Effector CD8-positive, alpha-beta T cell (primary cell): ENCODE data around the gene CYP3A7.
"Not testable (repeated sequence)": the region's sequence is repeated elsewhere in the genome, so short reads cannot be mapped to it uniquely, and the experiment has no call there.

Experiments
- DNase-seq: peaks from one replicate; lab custom pipeline; 2025; lab: John Stamatoyannopoulos, UW
- total RNA-seq, 4 experiments: gene quantifications; one replicate each; lab custom pipeline; 2026; lab: John Stamatoyannopoulos, UW

CYP3A7 gene
- 0 reads per million in 4 experiments for total RNA-seq

DNA sequence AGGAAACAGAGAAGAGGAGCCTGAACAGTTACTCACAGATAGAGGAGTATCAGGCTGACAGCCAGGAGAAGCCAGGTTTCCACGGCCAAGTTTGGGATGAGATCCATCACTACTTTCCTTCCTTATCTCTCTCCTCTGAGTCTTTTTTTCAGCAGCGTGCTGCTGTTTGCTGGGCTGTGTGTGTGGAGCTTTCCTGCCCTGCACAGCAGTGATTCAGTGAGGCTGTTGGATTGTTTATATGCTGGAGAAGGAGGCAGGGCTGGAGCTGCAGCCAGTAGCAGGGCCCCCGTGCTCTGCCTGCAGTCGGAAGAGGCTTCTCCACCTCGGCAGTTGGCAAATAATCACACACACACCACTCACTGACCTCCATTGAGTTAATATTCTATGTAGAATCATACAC, at the start of gene CYP3A7:
Gene CYP3A7 (minus strand): TSS at position 210 of the 400 bp plus-strand sequence. CDS start 103 bp downstream, at position 107.
- no peak for DNase-seq

DNA sequence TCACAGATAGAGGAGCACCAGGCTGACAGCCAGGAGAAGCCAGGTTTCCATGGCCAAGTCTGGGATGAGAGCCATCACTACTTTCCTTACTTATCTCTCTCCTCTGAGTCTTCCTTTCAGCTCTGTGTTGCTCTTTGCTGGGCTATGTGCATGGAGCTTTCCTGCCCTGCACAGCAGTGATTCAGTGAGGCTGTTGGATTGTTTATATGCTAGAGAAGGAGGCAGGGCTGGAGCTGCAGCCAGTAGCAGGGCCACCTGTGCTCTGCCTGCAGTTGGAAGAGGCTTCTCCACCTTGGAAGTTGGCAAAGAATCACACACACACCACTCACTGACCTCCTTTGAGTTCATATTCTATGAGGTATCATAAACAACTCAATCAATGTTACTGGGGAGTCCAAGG, 49.0 kb upstream of the CYP3A7 start, which contains the start of gene CYP3A4:
Gene CYP3A4 (minus strand): TSS at position 178 of the 400 bp plus-strand sequence. CDS start 103 bp downstream, at position 75.
- no peak for DNase-seq

- DNase-seq: no peak
Observed at GRCh38 chr7:99782012-99782953, 47.3 kb upstream of the CYP3A7 start.

DNA sequence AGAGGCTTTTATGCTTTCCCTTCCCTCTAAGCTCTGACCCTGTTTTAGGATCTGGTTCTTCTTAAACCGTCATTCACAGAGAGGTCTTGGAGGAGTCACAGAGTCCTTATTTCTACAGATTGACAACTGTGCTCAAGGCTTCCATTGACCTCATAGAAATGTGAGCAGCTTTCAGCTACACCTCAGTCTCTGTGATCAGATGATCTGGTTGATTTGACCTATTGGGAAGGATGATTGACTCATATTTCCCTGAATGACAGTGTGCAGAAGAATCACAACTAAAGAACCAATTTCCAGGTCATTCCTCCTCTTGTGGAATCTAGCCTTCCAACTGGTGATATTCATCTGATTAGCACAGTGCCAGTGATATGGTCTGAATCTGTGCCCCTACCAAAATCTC, 45.6 kb upstream of the CYP3A7 start:
- DNase-seq: no peak

DNA sequence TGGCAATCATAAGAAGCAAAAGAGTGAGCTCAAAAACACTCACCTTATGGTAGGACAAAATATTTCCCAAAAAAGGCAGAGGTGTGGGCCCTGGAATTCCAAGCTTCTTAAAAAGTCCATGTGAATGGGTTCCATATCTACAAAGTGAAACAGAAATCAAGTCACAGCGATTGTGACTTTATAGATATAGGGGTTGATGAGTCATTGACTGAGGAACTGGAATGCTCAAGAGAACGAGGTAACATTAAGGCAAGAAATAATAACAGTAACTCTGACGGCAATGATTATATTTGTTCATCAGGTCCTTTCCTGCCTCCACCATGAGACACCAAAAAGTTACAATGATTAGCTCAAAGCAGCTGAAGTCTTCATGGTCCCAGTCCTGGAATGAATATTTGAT, 45.0 kb upstream of the CYP3A7 start:
- DNase-seq: no peak

DNA sequence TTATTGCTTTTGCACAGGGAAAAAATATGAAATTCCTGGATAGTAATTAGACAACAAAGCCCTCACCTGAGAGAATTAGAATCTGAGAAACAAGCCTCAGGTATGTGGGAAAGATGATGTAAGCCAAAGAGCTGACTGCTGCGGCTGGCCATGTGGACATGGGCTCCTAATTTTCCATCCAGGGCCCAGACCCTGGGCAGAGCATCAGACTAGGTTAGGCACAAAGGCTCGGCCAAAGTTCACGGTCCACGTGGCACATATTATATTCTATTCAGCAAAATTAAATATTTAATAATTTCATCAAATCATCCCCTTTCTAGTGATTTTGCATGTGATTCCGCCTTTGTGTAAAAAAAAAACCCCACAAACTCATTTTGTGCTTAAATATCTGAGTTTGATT, 43.9 kb upstream of the CYP3A7 start:
- DNase-seq: no peak

GRCh38 chr7:99773395-99773794, 38.4 kb upstream of the CYP3A7 start:
- DNase-seq: not testable (repeated sequence)

GRCh38 chr7:99772565-99772964, 37.6 kb upstream of the CYP3A7 start:
- DNase-seq: no peak

DNA sequence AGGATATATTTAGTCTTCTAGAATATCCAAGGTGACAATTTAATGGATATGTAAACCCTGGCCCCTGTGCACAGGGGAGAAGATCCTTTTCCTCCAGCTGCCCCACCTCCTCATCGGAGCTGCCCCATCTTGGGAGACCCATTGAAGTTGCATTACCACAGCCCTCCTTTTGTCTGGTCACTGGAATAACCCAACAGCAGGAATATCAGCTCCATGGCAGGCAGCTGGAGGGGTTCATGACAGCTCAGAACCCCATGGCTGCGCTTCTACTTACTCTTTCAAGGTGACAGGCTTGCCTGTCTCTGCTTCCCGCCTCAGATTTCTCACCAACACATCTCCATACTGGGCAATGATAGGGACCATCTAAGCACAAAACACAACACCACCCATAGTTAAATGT, 34.5 kb upstream of the CYP3A7 start:
- not testable (repeated sequence) for DNase-seq

GRCh38 chr7:99768471-99768870, 33.5 kb upstream of the CYP3A7 start:
- no peak for DNase-seq

DNA sequence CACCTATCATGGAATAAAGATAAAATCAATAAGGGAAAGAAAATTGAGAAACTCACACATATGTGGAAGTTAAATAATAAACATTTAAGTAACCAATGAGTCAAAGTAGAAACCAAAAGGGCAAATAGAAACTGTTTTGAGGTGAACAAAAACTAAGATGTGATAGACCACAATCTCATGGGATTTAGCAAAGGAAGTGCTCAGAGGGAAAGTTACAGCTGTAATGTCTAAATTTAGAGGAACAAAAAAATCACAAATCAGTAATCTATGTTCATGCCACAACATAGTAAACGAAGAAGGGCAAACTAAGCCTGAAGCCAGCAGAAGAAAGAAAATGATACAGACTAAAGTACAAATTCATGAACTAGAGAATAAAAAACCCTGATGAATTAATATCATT, 32.7 kb upstream of the CYP3A7 start:
- no peak for DNase-seq

DNA sequence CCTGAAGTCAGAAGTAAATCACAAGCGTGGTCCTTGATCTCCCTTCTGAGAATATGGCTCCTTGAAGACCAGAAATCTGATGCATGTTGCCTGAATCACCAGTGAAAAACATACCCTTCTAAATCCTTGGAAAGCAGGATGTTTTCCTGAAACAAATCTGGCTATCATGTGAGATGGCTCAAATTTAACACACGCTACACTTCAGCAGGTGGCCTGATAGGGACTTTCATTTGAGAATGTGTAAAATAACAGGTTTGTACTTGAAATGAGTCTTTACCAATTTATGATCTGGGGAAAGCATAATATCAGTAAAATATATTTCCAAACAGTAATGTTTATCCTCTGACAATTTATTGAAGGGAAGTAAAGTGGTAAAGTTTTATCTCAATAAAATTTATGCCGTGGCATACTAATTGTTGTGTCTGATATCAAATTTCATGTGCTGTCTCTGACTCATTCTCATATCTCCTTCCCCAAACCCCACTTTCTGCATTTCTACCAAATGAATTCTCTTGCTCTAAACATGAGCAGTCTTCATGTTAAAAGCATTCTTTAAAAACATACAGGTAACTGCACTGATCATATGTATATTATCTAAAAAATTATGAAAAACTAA, 31.6 kb upstream of the CYP3A7 start:
- DNase-seq: no peak

GRCh38 chr7:99764478-99764877, 29.5 kb upstream of the CYP3A7 start:
- no peak for DNase-seq

DNA sequence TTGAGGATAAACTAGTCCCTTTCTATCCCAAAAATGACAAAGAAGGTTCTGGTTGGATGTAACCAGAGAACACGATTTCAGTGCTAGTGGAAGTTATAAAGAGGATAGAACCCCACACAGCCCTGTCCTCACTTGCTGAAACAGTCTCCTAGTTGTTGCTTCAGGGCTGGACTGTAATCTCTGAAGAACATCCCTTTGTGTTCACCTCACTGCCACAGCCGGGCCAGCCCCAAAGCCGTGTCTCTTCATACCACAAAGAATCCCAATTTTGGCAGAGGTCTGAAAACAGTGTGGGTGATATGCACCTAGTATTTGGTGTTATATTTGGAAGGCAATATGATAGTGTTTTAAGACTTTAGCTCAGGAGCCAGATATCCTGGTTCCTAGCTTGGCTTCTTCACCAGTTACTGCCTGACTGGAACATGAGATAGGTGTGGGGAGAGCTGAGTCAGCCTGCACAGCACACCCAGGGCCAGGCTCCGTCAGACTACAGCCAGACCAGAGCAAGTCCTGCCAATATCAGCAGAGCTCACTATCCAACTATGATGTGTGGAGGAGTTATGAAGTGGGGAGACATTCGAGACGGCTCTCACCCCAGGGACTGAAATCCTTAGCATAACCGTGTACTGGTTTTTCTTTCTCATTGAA, 27.8 kb upstream of the CYP3A7 start:
- DNase-seq: no peak

GRCh38 chr7:99755085-99755484, 20.1 kb upstream of the CYP3A7 start:
- no peak for DNase-seq

GRCh38 chr7:99752356-99752755, 17.4 kb upstream of the CYP3A7 start:
- no peak for DNase-seq

DNA sequence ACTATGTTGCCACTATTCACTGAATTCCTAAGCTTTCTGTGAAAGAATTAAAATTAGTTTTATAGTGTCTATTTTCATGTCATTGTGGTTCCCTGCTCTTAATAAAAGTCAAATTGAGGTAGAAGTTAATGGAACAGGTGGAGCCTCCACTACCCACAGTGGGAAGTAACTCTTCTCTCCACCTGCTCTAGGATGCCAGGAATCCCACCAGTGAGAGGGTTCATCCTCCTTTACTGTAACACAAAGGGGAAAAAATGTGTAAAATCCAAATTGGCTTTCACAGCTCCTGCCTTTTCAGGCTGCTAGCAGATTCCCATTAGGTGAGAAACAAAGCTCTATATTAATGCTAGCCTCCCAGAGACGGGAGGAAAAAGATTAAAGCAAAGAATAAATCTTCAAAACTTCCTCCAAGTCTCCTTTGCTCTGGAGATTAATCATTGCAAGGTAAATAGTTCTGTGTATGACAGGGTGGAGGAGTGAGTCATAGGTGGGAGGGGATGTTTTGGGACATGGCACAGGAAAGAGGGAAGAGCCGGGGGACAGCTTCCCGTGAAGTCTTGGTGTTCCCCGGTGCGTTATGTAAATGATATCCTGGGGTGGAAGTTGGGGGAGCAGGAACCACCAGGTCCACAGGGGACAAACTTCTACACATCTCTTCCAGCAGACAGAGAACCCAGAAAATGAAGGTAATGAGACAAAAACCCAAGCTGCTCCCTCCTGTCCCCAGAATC, 16.5 kb upstream of the CYP3A7 start:
- not testable (repeated sequence) for DNase-seq

DNA sequence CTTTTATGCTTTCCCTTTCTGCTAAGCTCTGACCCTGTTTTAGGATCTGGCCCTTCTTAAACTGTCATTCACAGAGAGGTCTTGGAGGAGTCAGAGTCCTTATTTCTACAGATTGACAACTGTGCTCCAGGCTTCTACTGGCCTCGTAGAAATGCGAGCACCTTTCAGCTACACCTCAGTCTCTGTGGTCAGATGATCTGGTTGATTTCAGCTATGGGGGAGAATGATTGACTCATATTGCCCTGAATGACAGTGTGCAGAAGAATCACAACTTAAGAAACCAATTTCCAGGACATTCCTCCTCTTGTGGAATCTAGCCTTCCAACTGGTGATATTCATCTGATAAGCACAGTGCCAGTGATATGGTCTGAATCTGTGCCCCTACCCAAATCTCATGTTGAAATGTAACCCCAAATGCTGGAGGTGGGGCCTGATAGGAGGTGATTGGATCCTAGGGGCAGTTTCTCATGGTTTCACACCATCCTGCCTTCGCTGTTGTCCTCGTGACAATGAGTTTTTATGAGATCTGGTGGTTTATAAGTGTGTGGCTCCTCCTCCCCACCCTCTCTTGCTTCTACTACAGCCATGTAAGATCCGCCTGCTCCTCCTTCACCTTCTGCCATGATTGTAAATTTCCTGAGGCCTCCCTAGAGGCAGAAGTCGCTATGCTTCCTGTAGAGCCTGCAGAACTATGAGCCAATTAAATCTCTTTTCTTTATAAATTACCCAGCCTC, 14.0 kb upstream of the CYP3A7 start:
- DNase-seq: no peak

DNA sequence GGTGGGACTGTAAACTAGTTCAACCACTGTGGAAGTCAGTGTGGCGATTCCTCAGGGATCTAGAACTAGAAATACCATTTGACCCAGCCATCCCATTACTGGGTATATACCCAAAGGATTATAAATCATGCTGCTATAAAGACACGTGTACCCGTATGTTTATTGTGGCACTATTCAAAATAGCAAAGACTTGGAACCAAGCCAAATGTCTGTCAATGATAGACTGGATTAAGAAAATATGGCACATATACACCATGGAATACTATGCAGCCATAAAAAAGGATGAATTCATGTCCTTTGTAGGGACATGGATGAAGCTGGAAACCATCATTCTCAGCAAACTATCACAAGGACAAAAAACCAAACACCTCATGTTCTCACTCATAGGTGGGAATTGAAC, 11.9 kb upstream of the CYP3A7 start:
- DNase-seq: not testable (repeated sequence)

GRCh38 chr7:99745395-99745794, 10.4 kb upstream of the CYP3A7 start:
- DNase-seq: not testable (repeated sequence)
